MCF 10A (cell line): Measurements from ENCODE around the gene KBTBD7. TPM values are rescaled to one million over a fixed set of nuclear protein-coding genes. Genes with fewer than 3 reads are reported as not detected.

Experiments used
- BruUV-seq: library from RNA; stranded (reverse); fragments of 400-500 nt; replicated peaks from 2 replicates; lab custom pipeline; 2021; lab: Mats Ljungman, UMichigan
- CTCF ChIA-PET: fragments of 300-600 bp; sonication (Branson Sonifier 250); formaldehyde crosslinking; extraction: SDS; loops from one replicate; lab custom pipeline; 2021; ENCODE audit warnings: antibody characterized with exemption, inconsistent platforms; lab: Yijun Ruan, JAX
- POLR2A ChIA-PET: fragments of 300-600, 350-650 bp; sonication (Branson Sonifier 250); formaldehyde crosslinking; extraction: SDS; loops from one replicate; lab custom pipeline; 2020; ENCODE audit warnings: antibody characterized with exemption, inconsistent platforms; lab: Yijun Ruan, JAX
- DNase-seq: peaks from one replicate; pipeline ENCODE4 v3.0.0-alpha.2; 2018; ENCODE audit not compliant: unreplicated experiment
- H3K27ac Mint-ChIP-seq: one replicate; pipeline ENCODE4 v1.8.0; 2022; ENCODE audit warnings: mild to moderate bottlenecking, low read depth, mixed read lengths; ENCODE audit not compliant: unreplicated experiment
- H3K27me3 Mint-ChIP-seq: one replicate; pipeline ENCODE4 v1.8.0; 2022; ENCODE audit warnings: mixed read lengths; ENCODE audit not compliant: insufficient read depth, unreplicated experiment
- H3K36me3 Mint-ChIP-seq: one replicate; pipeline ENCODE4 v1.8.0; 2022; ENCODE audit warnings: mild to moderate bottlenecking, moderate library complexity, mixed read lengths; ENCODE audit not compliant: insufficient read depth, unreplicated experiment
- H3K4me1 Mint-ChIP-seq: one replicate; pipeline ENCODE4 v1.8.0; 2022; ENCODE audit warnings: mixed read lengths; ENCODE audit not compliant: insufficient read depth, unreplicated experiment
- H3K4me3 Mint-ChIP-seq: one replicate; pipeline ENCODE4 v1.8.0; 2022; ENCODE audit warnings: mild to moderate bottlenecking, moderate library complexity, mixed read lengths; ENCODE audit not compliant: unreplicated experiment
- H3K9me3 Mint-ChIP-seq: one replicate; pipeline ENCODE4 v1.8.0; 2022; ENCODE audit warnings: mixed read lengths; ENCODE audit not compliant: unreplicated experiment
- intact Hi-C: fragments of 100-400 bp; cut with micrococcal nuclease; formaldehyde crosslinking; loops from 2 replicates; pipeline ENCODE4 v1.14.1; 2022
- total RNA-seq: library from RNA; stranded (reverse); gene quantifications from 2 replicates; pipeline ENCODE4 v1.2.3, GENCODE V29; 2022
- TF ChIP-seq, protein P1 (sequence below): fragments of 200-600 bp; IDR thresholded peaks from one replicate; pipeline ENCODE4 v1.8.0; 2022; ENCODE audit warnings: antibody characterized with exemption, mild to moderate bottlenecking; ENCODE audit not compliant: unreplicated experiment

KBTBD7 gene
- total RNA-seq, 1 experiment from 2014 or later = 1.4 TPM

DNA sequence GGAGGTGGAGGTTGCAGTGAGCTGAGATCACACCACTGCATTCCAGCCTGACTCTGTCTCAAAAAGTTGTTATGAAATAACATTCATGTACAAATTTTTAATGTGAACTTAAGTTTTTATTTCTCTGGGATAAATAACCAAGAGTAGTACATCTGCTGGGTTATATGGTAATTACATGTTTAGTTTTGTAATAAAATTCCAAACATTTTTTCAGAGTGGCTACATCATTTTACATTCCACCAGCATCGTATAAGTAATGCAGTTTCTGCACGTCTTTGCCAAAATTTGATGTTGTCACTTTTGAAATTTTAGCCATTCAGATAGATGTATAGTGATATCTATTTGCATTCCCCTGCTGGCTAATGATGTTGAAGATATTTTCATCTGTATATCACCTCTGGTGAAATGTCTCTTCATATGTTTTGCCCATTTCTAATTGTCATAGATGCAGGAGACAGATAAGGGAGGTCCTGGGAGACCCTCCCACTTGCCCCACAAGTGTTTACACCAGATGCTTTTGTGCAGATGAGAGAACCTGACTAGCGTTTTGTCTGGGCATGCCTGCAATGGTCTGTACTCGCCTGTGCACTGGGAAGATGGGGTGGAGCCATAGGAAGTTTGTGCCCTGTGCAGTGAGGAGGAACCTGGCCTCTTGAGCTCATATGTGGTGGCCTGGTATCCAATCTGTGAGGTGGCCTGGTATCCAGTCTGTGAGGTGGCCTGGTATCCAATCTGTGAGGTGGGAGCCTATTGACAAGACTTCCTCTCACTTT, 49.0 kb downstream of the KBTBD7 start:
- H3K9me3 Mint-ChIP-seq = peaks cover 27% of the 10 kb centered on the region
- H3K27ac Mint-ChIP-seq = peak overlapping the region; percentile 86
- POLR2A ChIA-PET = interaction anchor here (0.8 to 3.0 kb wide), 6 partner anchors 9 to 86 kb away, joined by 3 to 17 read pairs (median 4); partner anchors contain the start of gene WBP4
- CTCF ChIA-PET = interaction anchor here (0.6 to 0.9 kb wide), 5 partner anchors 11 to 1938 kb away, joined by 3 to 4 read pairs (median 3); no protein-coding TSS in a partner anchor
- H3K27me3 Mint-ChIP-seq = no peaks in the 10 kb centered on the region
- H3K36me3 Mint-ChIP-seq = peaks cover 6% of the 10 kb centered on the region
- BruUV-seq = no TSS peak
- DNase-seq = peak; percentile 57
- TF ChIP-seq, protein P1, sequence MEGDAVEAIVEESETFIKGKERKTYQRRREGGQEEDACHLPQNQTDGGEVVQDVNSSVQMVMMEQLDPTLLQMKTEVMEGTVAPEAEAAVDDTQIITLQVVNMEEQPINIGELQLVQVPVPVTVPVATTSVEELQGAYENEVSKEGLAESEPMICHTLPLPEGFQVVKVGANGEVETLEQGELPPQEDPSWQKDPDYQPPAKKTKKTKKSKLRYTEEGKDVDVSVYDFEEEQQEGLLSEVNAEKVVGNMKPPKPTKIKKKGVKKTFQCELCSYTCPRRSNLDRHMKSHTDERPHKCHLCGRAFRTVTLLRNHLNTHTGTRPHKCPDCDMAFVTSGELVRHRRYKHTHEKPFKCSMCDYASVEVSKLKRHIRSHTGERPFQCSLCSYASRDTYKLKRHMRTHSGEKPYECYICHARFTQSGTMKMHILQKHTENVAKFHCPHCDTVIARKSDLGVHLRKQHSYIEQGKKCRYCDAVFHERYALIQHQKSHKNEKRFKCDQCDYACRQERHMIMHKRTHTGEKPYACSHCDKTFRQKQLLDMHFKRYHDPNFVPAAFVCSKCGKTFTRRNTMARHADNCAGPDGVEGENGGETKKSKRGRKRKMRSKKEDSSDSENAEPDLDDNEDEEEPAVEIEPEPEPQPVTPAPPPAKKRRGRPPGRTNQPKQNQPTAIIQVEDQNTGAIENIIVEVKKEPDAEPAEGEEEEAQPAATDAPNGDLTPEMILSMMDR = no peak
- H3K4me3 Mint-ChIP-seq = no peak overlapping the region
- intact Hi-C loops = no loop called here
- peaks cover 8% of the 10 kb centered on the region for H3K4me1 Mint-ChIP-seq

DNA sequence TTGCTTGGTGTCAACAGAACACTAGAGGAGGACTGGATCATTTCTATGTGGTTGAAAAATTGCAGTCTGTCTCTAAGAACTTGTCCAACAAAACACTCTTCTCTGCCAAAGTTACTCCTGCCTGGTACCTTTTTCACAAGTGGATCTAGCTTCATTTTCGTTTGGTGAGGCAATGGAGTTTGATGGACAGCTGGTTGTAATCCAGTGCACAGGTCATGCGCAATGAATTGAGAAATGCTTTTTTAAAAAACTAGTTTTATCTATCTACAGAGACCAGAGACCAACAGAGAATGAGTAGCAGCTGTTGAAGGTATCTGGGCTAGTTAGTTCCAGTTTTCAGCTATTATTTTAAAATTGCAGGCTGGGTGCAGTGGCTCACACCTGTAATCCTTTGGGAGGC, 49.8 kb downstream of the KBTBD7 start:
- DNase-seq = no peak
- intact Hi-C loops = no loop called here
- TF ChIP-seq, protein P1 = no peak
- BruUV-seq = no TSS peak
- ChIA-PET CTCF (no interaction called here), POLR2A (interaction anchor here (0.6 to 3.0 kb wide), 7 partner anchors 8 to 423 kb away, joined by 3 to 17 read pairs (median 4); partner anchors contain the start of gene WBP4)
- Mint-ChIP-seq H3K36me3 (peaks cover 6% of the 10 kb centered on the region), H3K4me1 (peaks cover 12% of the 10 kb centered on the region), H3K27me3 (no peaks in the 10 kb centered on the region), H3K9me3 (peaks cover 20% of the 10 kb centered on the region), H3K4me3 (no peak overlapping the region), H3K27ac (peak overlapping the region; percentile 86)

Other genes starting within 250 kb of the KBTBD7 start
- 73.7 and 82.1 TPM in 2 replicates for gene ELF1, start 175.3 kb downstream of the KBTBD7 start, total RNA-seq
- gene WBP4, start 133.1 kb downstream of the KBTBD7 start, total RNA-seq = 14.7 and 16.0 TPM in 2 replicates
- gene KBTBD6, start 61.8 kb downstream of the KBTBD7 start, total RNA-seq = 8.1 and 8.2 TPM in 2 replicates
- gene MTRF1, start 69.0 kb upstream of the KBTBD7 start, total RNA-seq = 10.3 and 11.7 TPM in 2 replicates
- gene NAA16, start 116.7 kb upstream of the KBTBD7 start, total RNA-seq = 13.8 and 14.2 TPM in 2 replicates